Measurements from ENCODE around the gene MICA.
"Not testable (repeated sequence)": the region's sequence is repeated elsewhere in the genome, so short reads cannot be mapped to it uniquely, and the experiment has no call there.

MICA gene

GRCh38 chr6:31400467-31401289, 2.7 kb upstream of the MICA start:
- H3K4me3 ChIP-seq (ENCODE audit: low read depth, low read length) = peak overlapping the region; percentile 71
- DNase-seq (ENCODE audit: low read depth) = no peak
- TF ChIP-seq CTCF (IDR thresholded peaks at IDR 0.05; ENCODE audit: control insufficient read depth, extremely low read depth, insufficient read depth) = no peak

GRCh38 chr6:31401403-31401802, 2.0 kb upstream of the MICA start:
- no peak for TF ChIP-seq CTCF (IDR thresholded peaks at IDR 0.05; ENCODE audit: control insufficient read depth, extremely low read depth, insufficient read depth)
- DNase-seq (ENCODE audit: low read depth) = no peak
- H3K4me3 ChIP-seq (ENCODE audit: low read depth, low read length) = no peak overlapping the region

GRCh38 chr6:31402324-31403282, 792 bp upstream of the MICA start:
- DNase-seq (ENCODE audit: low read depth) = no peak
- no peak for TF ChIP-seq CTCF (IDR thresholded peaks at IDR 0.05; ENCODE audit: control insufficient read depth, extremely low read depth, insufficient read depth)
- peak overlapping the region; percentile 65 for H3K4me3 ChIP-seq (ENCODE audit: low read depth, low read length)

GRCh38 chr6:31404061-31404364, 618 bp downstream of the MICA start:
- peak overlapping the region; percentile 65 for H3K4me3 ChIP-seq (ENCODE audit: low read depth, low read length)
- DNase-seq (ENCODE audit: low read depth) = not testable (repeated sequence)

- DNase-seq (ENCODE audit: low read depth) = no peak
- no peak for TF ChIP-seq CTCF (IDR thresholded peaks at IDR 0.05; ENCODE audit: control insufficient read depth, extremely low read depth, insufficient read depth)
- no peak overlapping the region for H3K4me3 ChIP-seq (ENCODE audit: low read depth, low read length)
These were observed 2.6 kb downstream of the MICA start for GRCh38 chr6:31405996-31406395.

- DNase-seq (ENCODE audit: low read depth) = no peak
- no peak for TF ChIP-seq CTCF (IDR thresholded peaks at IDR 0.05; ENCODE audit: control insufficient read depth, extremely low read depth, insufficient read depth)
These were observed 4.3 kb downstream of the MICA start for GRCh38 chr6:31407699-31408098.

GRCh38 chr6:31412506-31412905, 9.1 kb downstream of the MICA start:
- TF ChIP-seq CTCF (IDR thresholded peaks at IDR 0.05; ENCODE audit: control insufficient read depth, extremely low read depth, insufficient read depth) = no peak
- no peak for DNase-seq (ENCODE audit: low read depth)
- no peak overlapping the region for H3K4me3 ChIP-seq (ENCODE audit: low read depth, low read length)

More at GRCh38 chr6:31407699-31408098, 4.3 kb downstream of the MICA start:
- no peak overlapping the region for H3K4me3 ChIP-seq (ENCODE audit: low read depth, low read length)

- not testable (repeated sequence) for H3K4me3 ChIP-seq (ENCODE audit: low read depth, low read length); DNase-seq (ENCODE audit: low read depth)
These were observed 10.9 kb downstream of the MICA start for GRCh38 chr6:31414148-31414770.
